ENCODE measurements around the gene GLT8D2. TPM values are rescaled to one million over a fixed set of nuclear protein-coding genes. Genes with fewer than 3 reads are reported as not detected.
"Not testable (repeated sequence)": the region's sequence is repeated elsewhere in the genome, so short reads cannot be mapped to it uniquely, and the experiment has no call there.

Gene GLT8D2
- total and polyA plus RNA-seq, 2 experiments from 2014 or later = 4.2 to 8.5 TPM

DNA sequence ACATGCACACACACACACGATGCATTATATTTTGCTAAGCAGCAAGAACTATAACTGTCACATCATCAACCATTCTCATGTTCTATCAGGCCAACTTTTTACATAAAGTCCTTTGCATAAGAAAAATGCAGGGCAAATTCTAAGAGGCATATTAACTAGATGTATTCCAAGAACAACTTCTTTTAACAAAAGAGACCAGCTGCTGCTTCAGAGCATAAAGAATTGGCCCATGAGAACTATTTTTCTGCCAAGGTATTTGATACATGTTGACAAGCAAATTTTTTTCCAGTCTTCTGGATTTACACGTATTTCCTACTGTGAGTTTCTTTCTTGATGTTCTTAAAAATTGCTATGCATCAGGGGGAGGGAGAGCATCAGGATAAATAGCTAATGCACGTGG, 27.2 kb downstream of the GLT8D2 start:
- H3F3A ChIP-seq (replicated peaks; ENCODE audit: low read depth) = no peaks in the 10 kb centered on the region
- H3K4me3 Mint-ChIP-seq = no peak overlapping the region

GRCh38 chr12:104021862-104022261, 28.1 kb downstream of the GLT8D2 start:
- ATAC-seq; H3K27me3 ChIP-seq (ENCODE audit: insufficient read depth); H3K27ac Mint-ChIP-seq; H3K4me2 ChIP-seq; H3K9me2 ChIP-seq (ENCODE audit: insufficient read depth); H2AFZ ChIP-seq; DNase-seq (ENCODE audit: low spot score); H3K27ac ChIP-seq (ENCODE audit: low read depth); H3K36me3 Mint-ChIP-seq (ENCODE audit: low read depth); H3K4me3 ChIP-seq; H3K36me3 ChIP-seq (ENCODE audit: insufficient read depth); H3K4me3 Mint-ChIP-seq; H3F3A ChIP-seq (replicated peaks; ENCODE audit: low read depth); H4K20me1 ChIP-seq (replicated peaks; ENCODE audit: insufficient read depth); H3K4me1 Mint-ChIP-seq; H3K4me1 ChIP-seq (ENCODE audit: insufficient read depth); H3K79me2 ChIP-seq (replicated peaks; ENCODE audit: insufficient read depth); H3K27me3 Mint-ChIP-seq (ENCODE audit: insufficient read depth, low read depth, poor library complexity): not testable (repeated sequence)
- H3K9me3 Mint-ChIP-seq = peaks cover 18% of the 10 kb centered on the region

More for the DNA sequence above, 27.2 kb downstream of the GLT8D2 start:
- Mint-ChIP-seq H3K4me1 (no peaks in the 10 kb centered on the region), H3K27ac (no peak overlapping the region), H3K27me3 (ENCODE audit: insufficient read depth, low read depth, poor library complexity) (peaks cover 2% of the 10 kb centered on the region), H3K36me3 (ENCODE audit: low read depth) (no peaks in the 10 kb centered on the region; the same call in 2 of the 3 replicates), H3K9me3 (peaks cover 18% of the 10 kb centered on the region)
- Histone ChIP-seq H3K9me2 (ENCODE audit: insufficient read depth) (no peaks in the 10 kb centered on the region), H3K27me3 (ENCODE audit: insufficient read depth) (no peaks in the 10 kb centered on the region), H3K36me3 (ENCODE audit: insufficient read depth) (no peaks in the 10 kb centered on the region), H2AFZ (no peak overlapping the region), H3K4me3 (no peak overlapping the region), H3K4me1 (ENCODE audit: insufficient read depth) (no peaks in the 10 kb centered on the region), H3K27ac (ENCODE audit: low read depth) (no peak overlapping the region), H3K4me2 (no peak overlapping the region), H3K79me2 (replicated peaks; ENCODE audit: insufficient read depth) (no peaks in the 10 kb centered on the region), H4K20me1 (replicated peaks; ENCODE audit: insufficient read depth) (no peaks in the 10 kb centered on the region)
- no peak for ATAC-seq
- no peak for DNase-seq (ENCODE audit: low spot score)
- TF ChIP-seq STAT1 (IDR thresholded peaks at IDR 0.05; ENCODE audit: unreplicated experiment) (no peak), CTCF (conservative IDR thresholded peaks at IDR 0.05; ENCODE audit: low read depth in 2 of 2) (no peak), EZH2 (IDR thresholded peaks at IDR 0.05; ENCODE audit: low read depth, unreplicated experiment) (no peak)
- TF ChIP-seq, protein P1, sequence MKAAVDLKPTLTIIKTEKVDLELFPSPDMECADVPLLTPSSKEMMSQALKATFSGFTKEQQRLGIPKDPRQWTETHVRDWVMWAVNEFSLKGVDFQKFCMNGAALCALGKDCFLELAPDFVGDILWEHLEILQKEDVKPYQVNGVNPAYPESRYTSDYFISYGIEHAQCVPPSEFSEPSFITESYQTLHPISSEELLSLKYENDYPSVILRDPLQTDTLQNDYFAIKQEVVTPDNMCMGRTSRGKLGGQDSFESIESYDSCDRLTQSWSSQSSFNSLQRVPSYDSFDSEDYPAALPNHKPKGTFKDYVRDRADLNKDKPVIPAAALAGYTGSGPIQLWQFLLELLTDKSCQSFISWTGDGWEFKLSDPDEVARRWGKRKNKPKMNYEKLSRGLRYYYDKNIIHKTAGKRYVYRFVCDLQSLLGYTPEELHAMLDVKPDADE (IDR thresholded peaks at IDR 0.05) = no peak

GRCh38 chr12:104012331-104012730, 37.7 kb downstream of the GLT8D2 start:
- no peak for ATAC-seq
- TF ChIP-seq EZH2 (IDR thresholded peaks at IDR 0.05; ENCODE audit: low read depth, unreplicated experiment) (no peak), EZH2phosphoT487 (IDR thresholded peaks at IDR 0.05; ENCODE audit: unreplicated experiment) (no peak), CTCF (conservative IDR thresholded peaks at IDR 0.05; ENCODE audit: low read depth in 2 of 2) (no peak), STAT1 (IDR thresholded peaks at IDR 0.05; ENCODE audit: unreplicated experiment) (no peak), JUNB (IDR thresholded peaks at IDR 0.05; ENCODE audit: unreplicated experiment) (no peak), ZNF331 (CRISPR knock-in tag; IDR thresholded peaks at IDR 0.05; ENCODE audit: low read depth) (no peak), POLR2AphosphoS5 (IDR thresholded peaks at IDR 0.05; ENCODE audit: low read depth) (no peak), CREB1 (CRISPR knock-in tag; IDR thresholded peaks at IDR 0.05; ENCODE audit: low read depth) (no peak)
- TF ChIP-seq, protein P2, sequence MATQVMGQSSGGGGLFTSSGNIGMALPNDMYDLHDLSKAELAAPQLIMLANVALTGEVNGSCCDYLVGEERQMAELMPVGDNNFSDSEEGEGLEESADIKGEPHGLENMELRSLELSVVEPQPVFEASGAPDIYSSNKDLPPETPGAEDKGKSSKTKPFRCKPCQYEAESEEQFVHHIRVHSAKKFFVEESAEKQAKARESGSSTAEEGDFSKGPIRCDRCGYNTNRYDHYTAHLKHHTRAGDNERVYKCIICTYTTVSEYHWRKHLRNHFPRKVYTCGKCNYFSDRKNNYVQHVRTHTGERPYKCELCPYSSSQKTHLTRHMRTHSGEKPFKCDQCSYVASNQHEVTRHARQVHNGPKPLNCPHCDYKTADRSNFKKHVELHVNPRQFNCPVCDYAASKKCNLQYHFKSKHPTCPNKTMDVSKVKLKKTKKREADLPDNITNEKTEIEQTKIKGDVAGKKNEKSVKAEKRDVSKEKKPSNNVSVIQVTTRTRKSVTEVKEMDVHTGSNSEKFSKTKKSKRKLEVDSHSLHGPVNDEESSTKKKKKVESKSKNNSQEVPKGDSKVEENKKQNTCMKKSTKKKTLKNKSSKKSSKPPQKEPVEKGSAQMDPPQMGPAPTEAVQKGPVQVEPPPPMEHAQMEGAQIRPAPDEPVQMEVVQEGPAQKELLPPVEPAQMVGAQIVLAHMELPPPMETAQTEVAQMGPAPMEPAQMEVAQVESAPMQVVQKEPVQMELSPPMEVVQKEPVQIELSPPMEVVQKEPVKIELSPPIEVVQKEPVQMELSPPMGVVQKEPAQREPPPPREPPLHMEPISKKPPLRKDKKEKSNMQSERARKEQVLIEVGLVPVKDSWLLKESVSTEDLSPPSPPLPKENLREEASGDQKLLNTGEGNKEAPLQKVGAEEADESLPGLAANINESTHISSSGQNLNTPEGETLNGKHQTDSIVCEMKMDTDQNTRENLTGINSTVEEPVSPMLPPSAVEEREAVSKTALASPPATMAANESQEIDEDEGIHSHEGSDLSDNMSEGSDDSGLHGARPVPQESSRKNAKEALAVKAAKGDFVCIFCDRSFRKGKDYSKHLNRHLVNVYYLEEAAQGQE (IDR thresholded peaks at IDR 0.05; ENCODE audit: unreplicated experiment) = no peak

More at GRCh38 chr12:104012331-104012730, 37.7 kb downstream of the GLT8D2 start:
- H3K36me3 Mint-ChIP-seq (ENCODE audit: low read depth) = peaks cover 3% of the 10 kb centered on the region; the same call in 1 of the 3 replicates
- DNase-seq (ENCODE audit: low spot score) = no peak
- H4K20me1 ChIP-seq (replicated peaks; ENCODE audit: insufficient read depth) = no peaks in the 10 kb centered on the region
- H3K27ac ChIP-seq (ENCODE audit: low read depth) = no peak overlapping the region
- no peaks in the 10 kb centered on the region for H3K4me1 ChIP-seq (ENCODE audit: insufficient read depth)
- no peaks in the 10 kb centered on the region for H3K4me1 Mint-ChIP-seq
- no peak overlapping the region for H3K4me3 Mint-ChIP-seq
- no peaks in the 10 kb centered on the region for H3K36me3 ChIP-seq (ENCODE audit: insufficient read depth)
- peaks cover 2% of the 10 kb centered on the region for H3K27me3 Mint-ChIP-seq (ENCODE audit: insufficient read depth, low read depth, poor library complexity)
- H3K4me2 ChIP-seq = no peak overlapping the region
- no peaks in the 10 kb centered on the region for H3K79me2 ChIP-seq (replicated peaks; ENCODE audit: insufficient read depth)
- H3F3A ChIP-seq (replicated peaks; ENCODE audit: low read depth) = no peaks in the 10 kb centered on the region
- H3K9me2 ChIP-seq (ENCODE audit: insufficient read depth) = no peaks in the 10 kb centered on the region
- no peaks in the 10 kb centered on the region for H3K27me3 ChIP-seq (ENCODE audit: insufficient read depth)
- no peak overlapping the region for H3K27ac Mint-ChIP-seq
- H2AFZ ChIP-seq = no peak overlapping the region
- H3K9me3 Mint-ChIP-seq = peaks cover 12% of the 10 kb centered on the region
- no peak overlapping the region for H3K4me3 ChIP-seq
